ENCODE data around the gene FRY. TPM values are rescaled to one million over a fixed set of nuclear protein-coding genes. Genes with fewer than 3 reads are reported as not detected.

Gene FRY
- total and polyA plus RNA-seq, 9 of the 15 experiments (the other 6 are each of a cell fraction or from before 2014, with no cell fraction given) = 0.03 to 0.31 (median 0.11) TPM; not detected in 3

DNA sequence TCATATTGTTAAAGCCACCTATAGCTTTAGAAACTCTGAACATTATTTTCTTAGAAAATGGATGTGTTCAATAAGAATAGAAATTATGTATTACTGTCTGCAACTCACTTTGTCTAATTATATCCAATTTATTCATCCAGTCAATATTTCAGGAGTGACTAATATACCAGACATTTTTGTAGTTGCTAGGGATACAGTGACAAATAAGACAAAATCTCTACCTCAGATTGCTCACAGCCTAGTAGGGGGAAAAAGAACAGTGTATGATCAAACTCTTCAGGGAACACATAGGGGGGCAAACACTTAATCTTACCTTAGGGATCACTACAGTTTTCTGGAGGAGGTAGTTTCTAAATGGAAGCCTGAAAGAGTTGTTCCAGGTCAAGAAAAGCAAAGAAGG lies 292.3 kb downstream of the FRY start (continued):
- no peak for TF ChIP-seq GABPB2 (CRISPR knock-in tag; conservative IDR thresholded peaks at IDR 0.05)
- no peak for TF ChIP-seq FOXM1 (IDR thresholded peaks at IDR 0.05; ENCODE audit: low read depth)
- no peak for TF ChIP-seq FOXM1 (CRISPR knock-in tag; IDR thresholded peaks at IDR 0.05; ENCODE audit: low read depth)
- TF ChIP-seq ELF4 (CRISPR knock-in tag; IDR thresholded peaks at IDR 0.05) = no peak
- TF ChIP-seq E2F3 (CRISPR knock-in tag; IDR thresholded peaks at IDR 0.05) = no peak
- no peak for TF ChIP-seq ZNF134 (CRISPR knock-in tag; conservative IDR thresholded peaks at IDR 0.05)
- no peak for TF ChIP-seq NR2F6 (CRISPR knock-in tag; IDR thresholded peaks at IDR 0.05)

GRCh38 chr13:32330441-32330840 lies 298.9 kb downstream of the FRY start:
- BruUV-seq (replicated peaks) = no TSS peak
- Histone ChIP-seq H3K79me2 (ENCODE audit: control insufficient read depth, insufficient read depth, low read length) (no peaks in the 10 kb centered on the region), H2AFZ (ENCODE audit: low read depth, low read length) (no peak overlapping the region), H4K20me1 (replicated peaks; ENCODE audit: control insufficient read depth, insufficient read depth, low read length) (no peaks in the 10 kb centered on the region), H3K36me3 (ENCODE audit: control insufficient read depth, insufficient read depth, low read length) (peaks cover 57% of the 10 kb centered on the region), H3K9me3 (replicated peaks; ENCODE audit: control insufficient read depth, insufficient read depth, low read depth, low read length) (peaks cover 4% of the 10 kb centered on the region; the same call in 1 of the 2 replicates), H3K4me3 (no peak overlapping the region), H3K4me1 (replicated peaks in 1 of 2; ENCODE audit: control insufficient read depth in 2 of 2, insufficient read depth in 2 of 2, low read length in 2 of 2) (no peaks in the 10 kb centered on the region), H3K9me1 (ENCODE audit: control insufficient read depth, insufficient read depth, low read length) (no peaks in the 10 kb centered on the region), H3K27me3 (ENCODE audit: control insufficient read depth in 2 of 2, insufficient read depth in 2 of 2, low read length in 2 of 2) (no peaks in the 10 kb centered on the region), H3K27ac (ENCODE audit: extremely low read depth, low read depth, low read length) (no peak overlapping the region), H3K4me2 (ENCODE audit: insufficient read depth, low read length) (no peak overlapping the region), H3K9ac (ENCODE audit: insufficient read depth in 1 of 2, low read depth in 2 of 2, low read length in 2 of 2) (no peak overlapping the region)
- ChIA-PET CTCF (ENCODE audit: low intra/inter-chr PET ratio) (no interaction called here), POLR2A (interaction anchor here (0.7 kb wide), 1 partner anchor 1254 kb away, joined by 4 read pairs; no protein-coding TSS in a partner anchor)
- ATAC-seq (no peak), DNase-seq (ENCODE audit: extremely low read depth in 1 of 4, low spot score in 3 of 4) (no peak), FAIRE-seq (no peak)
- in situ Hi-C loops (cut with MboI) (no loop called here), intact Hi-C loops (cut with micrococcal nuclease) (no loop called here)
- 97% methylated on average over 2 of the region's 2 CpGs for whole genome bisulfite sequencing (ENCODE audit: insufficient coverage, low coverage, missing lambda C conversion rate)
- TF ChIP-seq CEBPG (CRISPR knock-in tag; IDR thresholded peaks at IDR 0.05) = no peak
- TF ChIP-seq CEBPG (tag; conservative IDR thresholded peaks at IDR 0.05 in 1 of 2, IDR thresholded peaks at IDR 0.05 in 1 of 2) = 0 out of 4 replicates have a peak, but pooled peaks of 1 of the 2 experiments have one; percentile 19
- no peak for TF ChIP-seq GATAD2B (IDR thresholded peaks at IDR 0.05; ENCODE audit: borderline replicate concordance)
- TF ChIP-seq, protein P1, sequence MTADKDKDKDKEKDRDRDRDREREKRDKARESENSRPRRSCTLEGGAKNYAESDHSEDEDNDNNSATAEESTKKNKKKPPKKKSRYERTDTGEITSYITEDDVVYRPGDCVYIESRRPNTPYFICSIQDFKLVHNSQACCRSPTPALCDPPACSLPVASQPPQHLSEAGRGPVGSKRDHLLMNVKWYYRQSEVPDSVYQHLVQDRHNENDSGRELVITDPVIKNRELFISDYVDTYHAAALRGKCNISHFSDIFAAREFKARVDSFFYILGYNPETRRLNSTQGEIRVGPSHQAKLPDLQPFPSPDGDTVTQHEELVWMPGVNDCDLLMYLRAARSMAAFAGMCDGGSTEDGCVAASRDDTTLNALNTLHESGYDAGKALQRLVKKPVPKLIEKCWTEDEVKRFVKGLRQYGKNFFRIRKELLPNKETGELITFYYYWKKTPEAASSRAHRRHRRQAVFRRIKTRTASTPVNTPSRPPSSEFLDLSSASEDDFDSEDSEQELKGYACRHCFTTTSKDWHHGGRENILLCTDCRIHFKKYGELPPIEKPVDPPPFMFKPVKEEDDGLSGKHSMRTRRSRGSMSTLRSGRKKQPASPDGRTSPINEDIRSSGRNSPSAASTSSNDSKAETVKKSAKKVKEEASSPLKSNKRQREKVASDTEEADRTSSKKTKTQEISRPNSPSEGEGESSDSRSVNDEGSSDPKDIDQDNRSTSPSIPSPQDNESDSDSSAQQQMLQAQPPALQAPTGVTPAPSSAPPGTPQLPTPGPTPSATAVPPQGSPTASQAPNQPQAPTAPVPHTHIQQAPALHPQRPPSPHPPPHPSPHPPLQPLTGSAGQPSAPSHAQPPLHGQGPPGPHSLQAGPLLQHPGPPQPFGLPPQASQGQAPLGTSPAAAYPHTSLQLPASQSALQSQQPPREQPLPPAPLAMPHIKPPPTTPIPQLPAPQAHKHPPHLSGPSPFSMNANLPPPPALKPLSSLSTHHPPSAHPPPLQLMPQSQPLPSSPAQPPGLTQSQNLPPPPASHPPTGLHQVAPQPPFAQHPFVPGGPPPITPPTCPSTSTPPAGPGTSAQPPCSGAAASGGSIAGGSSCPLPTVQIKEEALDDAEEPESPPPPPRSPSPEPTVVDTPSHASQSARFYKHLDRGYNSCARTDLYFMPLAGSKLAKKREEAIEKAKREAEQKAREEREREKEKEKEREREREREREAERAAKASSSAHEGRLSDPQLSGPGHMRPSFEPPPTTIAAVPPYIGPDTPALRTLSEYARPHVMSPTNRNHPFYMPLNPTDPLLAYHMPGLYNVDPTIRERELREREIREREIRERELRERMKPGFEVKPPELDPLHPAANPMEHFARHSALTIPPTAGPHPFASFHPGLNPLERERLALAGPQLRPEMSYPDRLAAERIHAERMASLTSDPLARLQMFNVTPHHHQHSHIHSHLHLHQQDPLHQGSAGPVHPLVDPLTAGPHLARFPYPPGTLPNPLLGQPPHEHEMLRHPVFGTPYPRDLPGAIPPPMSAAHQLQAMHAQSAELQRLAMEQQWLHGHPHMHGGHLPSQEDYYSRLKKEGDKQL (CRISPR knock-in tag; IDR thresholded peaks at IDR 0.05; ENCODE audit: borderline replicate concordance) = no peak
- TF ChIP-seq HDAC2 (IDR thresholded peaks at IDR 0.05) = no peak
- no peak for TF ChIP-seq ZNF224 (CRISPR knock-in tag; IDR thresholded peaks at IDR 0.05)

All from K562 (cell line).